T1000 (cell line): Measurements from ENCODE around the gene RNASET2.

Experiments used
- DNase-seq: peaks from one replicate; lab custom pipeline; 2025; ENCODE audit warnings: mixed read lengths; lab: John Stamatoyannopoulos, UW

The RNASET2 gene

DNA sequence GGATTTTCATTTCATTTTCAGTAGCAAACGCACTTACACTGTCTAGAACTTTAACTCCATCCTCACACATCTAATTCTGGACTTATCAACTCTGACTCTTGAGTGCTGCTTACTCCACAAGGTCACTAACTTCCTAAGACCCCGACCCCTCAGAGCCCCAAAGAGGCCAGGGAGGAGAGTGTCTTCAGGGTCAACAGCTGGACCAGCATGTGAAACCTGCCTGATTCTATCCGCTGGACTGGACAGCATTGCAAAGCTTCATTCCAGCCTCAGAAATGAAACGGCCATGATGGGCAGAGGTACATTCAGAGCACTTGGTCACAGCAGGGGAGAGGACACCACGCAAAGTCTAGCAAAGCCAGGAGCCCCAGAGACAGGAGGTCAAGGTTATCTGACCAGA, 9.1 kb downstream of the RNASET2 start:
- DNase-seq = no peak

- DNase-seq = no peak
Observed at GRCh38 chr6:166946125-166946524, 10.2 kb downstream of the RNASET2 start.

DNA sequence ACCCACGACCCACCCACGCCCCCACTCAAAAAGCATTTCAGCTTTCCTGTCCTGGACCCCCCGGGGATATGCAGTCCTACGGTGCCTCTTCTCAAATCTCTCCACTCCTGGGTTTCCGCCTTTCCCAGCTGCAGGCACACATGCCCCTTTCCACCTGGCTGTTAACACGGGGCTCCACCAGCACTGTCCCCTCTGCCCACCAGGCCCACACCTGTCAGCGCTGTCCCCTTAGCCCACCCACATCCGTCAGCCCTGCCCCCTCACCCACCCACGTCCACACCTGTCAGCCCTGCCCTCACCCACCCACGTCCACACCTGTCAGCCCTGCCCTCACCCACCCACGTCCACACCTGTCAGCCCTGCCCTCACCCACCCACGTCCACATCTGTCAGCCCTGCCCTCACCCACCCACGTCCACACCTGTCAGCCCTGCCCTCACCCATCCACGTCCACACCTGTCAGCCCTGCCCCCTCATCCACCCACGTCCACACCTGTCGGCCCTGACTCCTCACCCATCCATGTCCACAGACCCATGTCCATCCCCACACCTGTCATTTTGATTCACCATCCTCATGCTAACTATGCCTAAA, 11.6 kb downstream of the RNASET2 start:
- no peak for DNase-seq

- DNase-seq = no peak
Observed at GRCh38 chr6:166942393-166943168, 13.8 kb downstream of the RNASET2 start.

- peak; percentile 20 for DNase-seq
Observed at GRCh38 chr6:166940643-166941068, 15.7 kb downstream of the RNASET2 start.

GRCh38 chr6:166939894-166940293, 16.5 kb downstream of the RNASET2 start:
- DNase-seq = no peak

- no peak for DNase-seq
Observed at GRCh38 chr6:166939345-166939744, 17.0 kb downstream of the RNASET2 start.

- no peak for DNase-seq
Observed at GRCh38 chr6:166938704-166939103, 17.6 kb downstream of the RNASET2 start.

- DNase-seq = no peak
Observed at GRCh38 chr6:166938150-166938549, 18.2 kb downstream of the RNASET2 start.

- DNase-seq = no peak
Observed at GRCh38 chr6:166937746-166938145, 18.6 kb downstream of the RNASET2 start.

DNA sequence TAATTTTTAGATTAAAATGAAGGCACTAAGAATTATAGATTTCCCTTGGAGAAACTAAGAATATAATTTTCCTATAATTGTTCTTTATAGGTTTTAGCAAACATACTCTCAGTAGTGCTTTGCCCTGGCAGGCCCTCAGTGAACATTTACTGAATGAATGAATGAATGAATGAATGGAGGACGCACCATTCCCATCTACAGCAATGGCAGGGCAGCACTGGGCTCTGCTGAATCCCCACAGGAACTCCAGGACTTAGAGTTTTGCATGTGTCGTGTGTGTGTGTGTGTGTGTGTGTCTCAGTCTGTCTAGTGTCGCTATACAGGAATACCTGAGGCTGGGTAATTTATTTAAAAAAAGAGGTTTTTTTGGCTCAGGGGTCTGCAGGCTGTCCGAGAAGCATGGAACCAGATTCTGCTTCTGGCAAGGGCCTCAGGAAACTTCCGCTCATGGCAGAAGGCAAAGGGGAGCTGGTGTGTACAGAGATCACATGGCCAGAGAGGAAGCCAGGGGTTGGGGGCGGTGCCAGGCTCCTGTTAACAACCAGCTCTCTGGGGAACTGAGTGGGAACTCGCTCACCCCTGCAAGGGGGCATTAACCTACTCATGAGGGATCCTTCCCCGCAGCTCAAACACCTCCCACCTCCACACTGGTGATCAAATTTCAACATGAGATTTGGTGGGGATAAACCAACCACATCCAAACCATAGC, 20.1 kb downstream of the RNASET2 start:
- DNase-seq = no peak

DNA sequence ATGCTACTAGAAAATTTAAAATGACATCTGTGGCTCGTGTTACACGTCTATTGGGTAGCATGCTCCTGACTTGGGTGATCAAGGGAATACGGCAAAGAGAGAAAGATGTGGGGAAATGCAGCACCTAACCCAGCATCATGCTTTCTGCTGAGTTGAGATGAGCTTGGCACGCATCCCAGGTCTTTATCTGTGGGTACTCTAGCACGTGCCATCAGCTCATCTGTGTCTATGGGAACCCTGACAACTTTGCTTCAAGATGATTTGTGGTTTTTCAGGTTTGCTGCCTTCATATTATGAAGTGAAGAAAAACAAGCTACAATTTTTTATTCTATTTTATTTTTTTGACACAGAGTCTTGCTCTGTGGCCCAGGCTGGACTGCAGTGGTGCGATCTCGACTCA, 21.0 kb downstream of the RNASET2 start:
- no peak for DNase-seq

- no peak for DNase-seq
Observed at GRCh38 chr6:166934174-166934573, 22.2 kb downstream of the RNASET2 start.

GRCh38 chr6:166933396-166933795, 23.0 kb downstream of the RNASET2 start:
- DNase-seq = no peak

- no peak for DNase-seq
Observed at GRCh38 chr6:166932616-166933015, 23.7 kb downstream of the RNASET2 start.

DNA sequence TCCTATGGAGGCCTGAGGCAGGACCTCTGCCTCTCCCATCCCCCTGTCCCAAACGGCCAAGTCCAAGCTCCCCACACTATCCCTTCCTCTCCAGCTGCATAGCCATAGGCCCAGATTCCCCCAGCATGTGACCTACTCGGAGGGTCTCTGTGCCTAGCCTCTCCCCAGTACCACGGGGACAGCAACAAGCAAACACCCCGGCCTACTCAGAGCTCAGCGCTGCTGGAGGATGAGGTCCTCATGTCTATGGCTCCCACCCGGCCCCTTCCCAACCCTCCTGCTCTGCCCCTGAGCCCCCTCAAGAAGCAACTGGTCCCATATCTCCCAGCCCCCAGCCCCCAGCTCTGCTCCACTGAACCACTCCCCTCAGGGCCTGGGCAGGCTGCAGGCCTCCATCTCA, 24.2 kb downstream of the RNASET2 start:
- no peak for DNase-seq

DNA sequence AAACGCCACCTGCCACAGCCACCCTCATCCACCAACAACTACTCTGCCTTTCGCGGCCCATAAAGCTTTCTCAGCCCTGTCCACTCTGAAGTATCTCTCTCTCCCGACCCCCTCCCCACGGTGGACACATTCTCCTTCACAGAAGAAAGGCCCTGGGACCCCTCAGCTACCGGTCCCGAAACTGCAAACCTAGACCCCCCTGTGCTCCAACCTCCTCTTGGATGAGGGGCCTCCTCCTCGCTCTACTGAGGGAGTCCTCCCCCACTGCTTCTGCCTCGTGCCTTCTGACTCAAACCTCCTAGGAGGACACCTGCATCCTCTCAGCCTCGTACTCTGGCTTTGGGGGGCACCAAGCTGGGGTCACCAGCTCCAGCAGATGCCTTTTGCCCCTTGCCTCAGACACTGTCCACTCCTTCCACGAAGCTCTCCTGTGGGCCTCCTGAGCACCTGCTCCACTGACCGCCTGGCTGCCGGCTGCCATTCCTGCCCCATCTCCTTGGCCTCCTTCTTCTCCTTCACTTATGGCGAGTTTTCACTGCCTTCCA, 24.9 kb downstream of the RNASET2 start:
- DNase-seq = no peak

- no peak for DNase-seq
Observed at GRCh38 chr6:166930354-166930891, 25.9 kb downstream of the RNASET2 start.

- no peak for DNase-seq
Observed at GRCh38 chr6:166929542-166930189, 26.7 kb downstream of the RNASET2 start.

GRCh38 chr6:166928644-166929541, 27.5 kb downstream of the RNASET2 start:
- no peak for DNase-seq
